GM12873 (cell line): ENCODE results near the gene TLE2.

Experiments used
- CTCF ChIP-seq: IDR thresholded peaks from 2 replicates; pipeline ENCODE4 v1.5.1; 2012; ENCODE audit warnings: low read depth, mild to moderate bottlenecking, moderate library complexity, low read length, control low read depth; ENCODE audit not compliant: insufficient read depth; ENCODE audit errors: missing control alignments

The TLE2 gene

GRCh38 chr19:3046698-3047495 lies 17.8 kb upstream of the TLE2 start:
- no peak for TF ChIP-seq CTCF

- TF ChIP-seq CTCF, result no peak
These were observed 17.0 kb upstream of the TLE2 start for GRCh38 chr19:3045885-3046697.

GRCh38 chr19:3045191-3045590 lies 16.1 kb upstream of the TLE2 start:
- no peak for TF ChIP-seq CTCF

GRCh38 chr19:3042621-3043267 lies 13.7 kb upstream of the TLE2 start:
- no peak for TF ChIP-seq CTCF

GRCh38 chr19:3041761-3042620 lies 12.9 kb upstream of the TLE2 start:
- no peak for TF ChIP-seq CTCF

GRCh38 chr19:3041327-3041726 lies 12.2 kb upstream of the TLE2 start:
- TF ChIP-seq CTCF, result no peak
